ENCODE measurements around the gene BAG3. TPM values are rescaled to one million over a fixed set of nuclear protein-coding genes. Genes with fewer than 3 reads are reported as not detected.

The BAG3 gene
- total RNA-seq, 1 experiment from 2014 or later = 57.6 TPM

GRCh38 chr10:119655566-119656001 is 4.4 kb downstream of the BAG3 start:
- BruUV-seq (replicated peaks) = no TSS peak
- intact Hi-C loops (cut with micrococcal nuclease; ENCODE audit: unreplicated experiment) = no loop called here
- peak; percentile 61 for DNase-seq (ENCODE audit: low spot score)
- CTCF ChIA-PET = no interaction called here
- POLR2A ChIA-PET (ENCODE audit: low non-redundant PET) = no interaction called here
- peak overlapping the region; percentile 19 for H3K4me3 ChIP-seq (ENCODE audit: low read depth, low read length, poor library complexity, severe bottlenecking)
- peak overlapping the region; percentile 51 for H3K27ac ChIP-seq (ENCODE audit: low read depth, low read length, poor library complexity, severe bottlenecking)
- no peak for TF ChIP-seq EZH2 (IDR thresholded peaks at IDR 0.05; ENCODE audit: borderline replicate concordance, low read depth, low read length, poor library complexity, severe bottlenecking)
- TF ChIP-seq, protein P1, sequence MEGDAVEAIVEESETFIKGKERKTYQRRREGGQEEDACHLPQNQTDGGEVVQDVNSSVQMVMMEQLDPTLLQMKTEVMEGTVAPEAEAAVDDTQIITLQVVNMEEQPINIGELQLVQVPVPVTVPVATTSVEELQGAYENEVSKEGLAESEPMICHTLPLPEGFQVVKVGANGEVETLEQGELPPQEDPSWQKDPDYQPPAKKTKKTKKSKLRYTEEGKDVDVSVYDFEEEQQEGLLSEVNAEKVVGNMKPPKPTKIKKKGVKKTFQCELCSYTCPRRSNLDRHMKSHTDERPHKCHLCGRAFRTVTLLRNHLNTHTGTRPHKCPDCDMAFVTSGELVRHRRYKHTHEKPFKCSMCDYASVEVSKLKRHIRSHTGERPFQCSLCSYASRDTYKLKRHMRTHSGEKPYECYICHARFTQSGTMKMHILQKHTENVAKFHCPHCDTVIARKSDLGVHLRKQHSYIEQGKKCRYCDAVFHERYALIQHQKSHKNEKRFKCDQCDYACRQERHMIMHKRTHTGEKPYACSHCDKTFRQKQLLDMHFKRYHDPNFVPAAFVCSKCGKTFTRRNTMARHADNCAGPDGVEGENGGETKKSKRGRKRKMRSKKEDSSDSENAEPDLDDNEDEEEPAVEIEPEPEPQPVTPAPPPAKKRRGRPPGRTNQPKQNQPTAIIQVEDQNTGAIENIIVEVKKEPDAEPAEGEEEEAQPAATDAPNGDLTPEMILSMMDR (conservative IDR thresholded peaks at IDR 0.05; ENCODE audit: low read depth, low read length) = no peak
- no peaks in the 10 kb centered on the region for H3K27me3 ChIP-seq (replicated peaks; ENCODE audit: insufficient read depth, low read depth, low read length, poor library complexity)
- no peaks in the 10 kb centered on the region for H3K9me3 ChIP-seq (ENCODE audit: low read depth, low read length, poor library complexity, severe bottlenecking)
- peaks cover 59% of the 10 kb centered on the region for H3K4me1 ChIP-seq (ENCODE audit: insufficient read depth, low read length, poor library complexity, severe bottlenecking)
- H3K36me3 ChIP-seq (ENCODE audit: insufficient read depth, low read length, poor library complexity, severe bottlenecking) = peaks cover 6% of the 10 kb centered on the region

- BruUV-seq (replicated peaks) = no TSS peak
Measured at GRCh38 chr10:119656760-119657159, 5.6 kb downstream of the BAG3 start.

DNA sequence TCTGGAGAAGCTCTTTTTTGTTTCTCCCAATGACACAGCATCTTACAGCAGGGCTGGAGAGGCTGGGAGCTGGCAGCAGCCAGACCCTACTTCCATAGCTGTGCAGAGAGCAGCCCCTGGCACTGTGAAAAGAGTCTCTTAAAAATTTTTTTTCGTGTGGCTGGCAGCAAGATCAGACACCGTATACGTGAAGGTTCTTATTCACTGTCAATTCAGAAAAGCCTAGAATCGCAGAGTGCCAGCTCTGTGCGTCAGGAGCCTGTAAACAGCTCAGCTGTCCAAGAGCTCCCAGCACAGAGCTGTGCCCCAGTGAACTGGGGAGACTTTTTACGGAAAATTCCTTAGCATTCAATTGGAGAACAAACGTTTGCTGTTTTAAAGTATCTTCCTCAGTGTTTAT is 6.5 kb downstream of the BAG3 start:
- ChIA-PET POLR2A (ENCODE audit: low non-redundant PET) (no interaction called here), CTCF (no interaction called here)
- H3K9me3 ChIP-seq (ENCODE audit: low read depth, low read length, poor library complexity, severe bottlenecking) = no peaks in the 10 kb centered on the region
- H3K27ac ChIP-seq (ENCODE audit: low read depth, low read length, poor library complexity, severe bottlenecking) = peak overlapping the region; percentile 52
- H3K36me3 ChIP-seq (ENCODE audit: insufficient read depth, low read length, poor library complexity, severe bottlenecking) = peaks cover 6% of the 10 kb centered on the region
- no peaks in the 10 kb centered on the region for H3K27me3 ChIP-seq (replicated peaks; ENCODE audit: insufficient read depth, low read depth, low read length, poor library complexity)
- no peak for TF ChIP-seq EZH2 (IDR thresholded peaks at IDR 0.05; ENCODE audit: borderline replicate concordance, low read depth, low read length, poor library complexity, severe bottlenecking)
- TF ChIP-seq, protein P1 (conservative IDR thresholded peaks at IDR 0.05; ENCODE audit: low read depth, low read length) = no peak
- intact Hi-C loops (cut with micrococcal nuclease; ENCODE audit: unreplicated experiment) = no loop called here
- DNase-seq (ENCODE audit: low spot score) = no peak
- no TSS peak for BruUV-seq (replicated peaks)
- H3K4me1 ChIP-seq (ENCODE audit: insufficient read depth, low read length, poor library complexity, severe bottlenecking) = peaks cover 59% of the 10 kb centered on the region
- no peak overlapping the region for H3K4me3 ChIP-seq (ENCODE audit: low read depth, low read length, poor library complexity, severe bottlenecking)

More at GRCh38 chr10:119656760-119657159, 5.6 kb downstream of the BAG3 start:
- H3K9me3 ChIP-seq (ENCODE audit: low read depth, low read length, poor library complexity, severe bottlenecking) = no peaks in the 10 kb centered on the region
- TF ChIP-seq, protein P1 (conservative IDR thresholded peaks at IDR 0.05; ENCODE audit: low read depth, low read length) = no peak
- no peak for TF ChIP-seq EZH2 (IDR thresholded peaks at IDR 0.05; ENCODE audit: borderline replicate concordance, low read depth, low read length, poor library complexity, severe bottlenecking)
- peak overlapping the region; percentile 52 for H3K27ac ChIP-seq (ENCODE audit: low read depth, low read length, poor library complexity, severe bottlenecking)
- POLR2A ChIA-PET (ENCODE audit: low non-redundant PET) = interaction anchor here (0.6 kb wide), 1 partner anchor 44 kb away, joined by 4 read pairs; no protein-coding TSS in a partner anchor
- peaks cover 59% of the 10 kb centered on the region for H3K4me1 ChIP-seq (ENCODE audit: insufficient read depth, low read length, poor library complexity, severe bottlenecking)
- no peak for DNase-seq (ENCODE audit: low spot score)
- H3K4me3 ChIP-seq (ENCODE audit: low read depth, low read length, poor library complexity, severe bottlenecking) = no peak overlapping the region
- intact Hi-C loops (cut with micrococcal nuclease; ENCODE audit: unreplicated experiment) = no loop called here
- no peaks in the 10 kb centered on the region for H3K27me3 ChIP-seq (replicated peaks; ENCODE audit: insufficient read depth, low read depth, low read length, poor library complexity)
- peaks cover 6% of the 10 kb centered on the region for H3K36me3 ChIP-seq (ENCODE audit: insufficient read depth, low read length, poor library complexity, severe bottlenecking)
- CTCF ChIA-PET = no interaction called here
